SIG-M5 (cell line): ENCODE measurements around the gene WRAP53.

Experiments
- DNase-seq: peaks from one replicate; lab custom pipeline; 2025; lab: John Stamatoyannopoulos, UW

WRAP53 gene

GRCh38 chr17:7684851-7685532 lies 3.3 kb upstream of the WRAP53 start:
- DNase-seq: no peak

- DNase-seq: peak; percentile 50
Measured at GRCh38 chr17:7685533-7686221, 2.6 kb upstream of the WRAP53 start.

- DNase-seq: peak; percentile 36
Measured at GRCh38 chr17:7686222-7687071, 1.8 kb upstream of the WRAP53 start.

- peak; percentile 71 for DNase-seq
Measured at GRCh38 chr17:7687072-7687907, 987 bp upstream of the WRAP53 start, which contains the start of gene TP53. Gene TP53, minus strand, starts transcription at chr17:7687490. Its CDS starts 10,896 bp downstream, at chr17:7676594.

GRCh38 chr17:7688808-7689316 lies 585 bp downstream of the WRAP53 start:
- no peak for DNase-seq

- no peak for DNase-seq
Measured at GRCh38 chr17:7695586-7695985, 7.3 kb downstream of the WRAP53 start.

- no peak for DNase-seq
Measured at GRCh38 chr17:7697828-7698588, 9.7 kb downstream of the WRAP53 start.

- DNase-seq: no peak
Measured at GRCh38 chr17:7700510-7700909, 12.2 kb downstream of the WRAP53 start.

GRCh38 chr17:7701681-7702080 lies 13.4 kb downstream of the WRAP53 start:
- no peak for DNase-seq

GRCh38 chr17:7702776-7703175 lies 14.5 kb downstream of the WRAP53 start:
- no peak for DNase-seq

- DNase-seq: no peak
Measured at GRCh38 chr17:7703584-7704479, 15.6 kb downstream of the WRAP53 start.

GRCh38 chr17:7704601-7705268 lies 16.5 kb downstream of the WRAP53 start, which contains the start of gene EFNB3:
Gene EFNB3, plus strand, starts transcription at chr17:7705202. Its CDS starts 397 bp downstream, at chr17:7705599.
- no peak for DNase-seq

GRCh38 chr17:7705269-7706255 lies 17.3 kb downstream of the WRAP53 start:
- DNase-seq: no peak

GRCh38 chr17:7706631-7707354 lies 18.5 kb downstream of the WRAP53 start:
- no peak for DNase-seq

- no peak for DNase-seq
Measured at GRCh38 chr17:7707446-7707845, 19.2 kb downstream of the WRAP53 start.

GRCh38 chr17:7707858-7708750 lies 19.8 kb downstream of the WRAP53 start:
- no peak for DNase-seq
